Stimulated activated CD4-positive, alpha-beta T cell treated with anti-CD3 and anti-CD28 coated beads, Interleukin-1b, Interleukin-23, amount 100 ng/mL, for 4 hours (primary cell): ENCODE results near the gene AGER.

ENCODE experiments used
- DNase-seq, 2 donors: peaks; one replicate each; pipeline ENCODE4 v3.0.0-alpha.2; 2020; ENCODE audit warnings: low read depth in 2 of 2

Gene AGER

GRCh38 chr6:32168807-32169591 is 15.1 kb downstream of the AGER start:
- no peak for DNase-seq

- no peak for DNase-seq
These were observed 15.7 kb downstream of the AGER start for GRCh38 chr6:32168350-32168749.

- DNase-seq: no peak
These were observed 16.2 kb downstream of the AGER start for GRCh38 chr6:32167761-32168262.

GRCh38 chr6:32167154-32167760 is 16.8 kb downstream of the AGER start:
- DNase-seq: no peak

- no peak for DNase-seq
These were observed 17.5 kb downstream of the AGER start for GRCh38 chr6:32166411-32167061.

- no peak for DNase-seq
These were observed 19.8 kb downstream of the AGER start, which contains the start of gene EGFL8 for GRCh38 chr6:32164295-32164694. Gene EGFL8 (plus strand): TSS chr6:32164595. CDS start chr6:32166166, 1,571 bp downstream.

GRCh38 chr6:32163559-32164258 is 20.3 kb downstream of the AGER start:
- DNase-seq: no peak

GRCh38 chr6:32158052-32158451 is 26.0 kb downstream of the AGER start:
- DNase-seq: no peak

GRCh38 chr6:32156891-32157290 is 27.2 kb downstream of the AGER start:
- DNase-seq: no peak

GRCh38 chr6:32154514-32155161 is 29.4 kb downstream of the AGER start:
- DNase-seq: peak; percentile 41 to 43

- peak; percentile 39 to 61 for DNase-seq
These were observed 30.2 kb downstream of the AGER start, which contains the start of gene PPT2 for GRCh38 chr6:32153564-32154513. Gene PPT2 (plus strand): TSS chr6:32154141. CDS start chr6:32154595, 454 bp downstream.

GRCh38 chr6:32152769-32153563 is 31.1 kb downstream of the AGER start:
- DNase-seq: no peak

GRCh38 chr6:32151863-32152768 is 31.9 kb downstream of the AGER start, which contains the start of gene PRRT1:
Gene PRRT1 (minus strand): TSS chr6:32151939. CDS start chr6:32151827, 112 bp downstream.
- no peak for DNase-seq

GRCh38 chr6:32151181-32151862 is 32.7 kb downstream of the AGER start:
- DNase-seq: no peak

GRCh38 chr6:32149932-32150870 is 33.9 kb downstream of the AGER start:
- DNase-seq: no peak

GRCh38 chr6:32149092-32149755 is 34.8 kb downstream of the AGER start:
- DNase-seq: no peak
